Measurements from ENCODE around the gene MELTF.

DNA sequence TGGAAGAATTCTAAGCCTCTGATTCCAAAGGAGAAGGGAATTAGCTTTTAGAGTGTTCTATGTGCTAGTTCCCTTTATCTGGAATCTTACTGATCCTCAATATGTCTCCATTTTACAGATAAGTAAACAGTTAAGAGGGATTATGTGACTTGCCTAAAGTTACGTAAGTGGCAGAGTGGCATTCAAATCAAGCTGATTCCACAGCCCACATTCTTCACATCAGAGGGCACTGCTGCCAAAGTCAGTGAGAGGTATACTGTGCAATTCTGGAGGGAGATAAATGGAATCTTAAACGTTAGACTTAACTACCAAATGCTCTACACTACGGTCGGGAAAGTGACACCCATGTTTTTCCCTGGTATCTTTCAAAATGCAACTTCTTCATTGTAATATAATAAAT is 11.0 kb upstream of the MELTF start:
- TF ChIP-seq, protein P1, sequence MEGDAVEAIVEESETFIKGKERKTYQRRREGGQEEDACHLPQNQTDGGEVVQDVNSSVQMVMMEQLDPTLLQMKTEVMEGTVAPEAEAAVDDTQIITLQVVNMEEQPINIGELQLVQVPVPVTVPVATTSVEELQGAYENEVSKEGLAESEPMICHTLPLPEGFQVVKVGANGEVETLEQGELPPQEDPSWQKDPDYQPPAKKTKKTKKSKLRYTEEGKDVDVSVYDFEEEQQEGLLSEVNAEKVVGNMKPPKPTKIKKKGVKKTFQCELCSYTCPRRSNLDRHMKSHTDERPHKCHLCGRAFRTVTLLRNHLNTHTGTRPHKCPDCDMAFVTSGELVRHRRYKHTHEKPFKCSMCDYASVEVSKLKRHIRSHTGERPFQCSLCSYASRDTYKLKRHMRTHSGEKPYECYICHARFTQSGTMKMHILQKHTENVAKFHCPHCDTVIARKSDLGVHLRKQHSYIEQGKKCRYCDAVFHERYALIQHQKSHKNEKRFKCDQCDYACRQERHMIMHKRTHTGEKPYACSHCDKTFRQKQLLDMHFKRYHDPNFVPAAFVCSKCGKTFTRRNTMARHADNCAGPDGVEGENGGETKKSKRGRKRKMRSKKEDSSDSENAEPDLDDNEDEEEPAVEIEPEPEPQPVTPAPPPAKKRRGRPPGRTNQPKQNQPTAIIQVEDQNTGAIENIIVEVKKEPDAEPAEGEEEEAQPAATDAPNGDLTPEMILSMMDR (IDR thresholded peaks at IDR 0.05; ENCODE audit: poor library complexity) = no peak
- TF ChIP-seq EZH2 (IDR thresholded peaks at IDR 0.05; ENCODE audit: borderline replicate concordance) (no peak), EZH2phosphoT487 (IDR thresholded peaks at IDR 0.05; ENCODE audit: low read depth, severe bottlenecking, unreplicated experiment) (no peak)

Data from hepatocyte (in vitro differentiated cells).